Suprapubic skin (tissue), 4 donors: ENCODE measurements around the gene FAT2. TPM values are rescaled to one million over a fixed set of nuclear protein-coding genes. Genes with fewer than 3 reads are reported as not detected.

Source experiments
- DNase-seq, 2 donors: peaks; one replicate each; pipeline ENCODE4 v3.0.0-alpha.2; 2019; ENCODE audit warnings: low spot score in 2 of 2
- H3K27ac ChIP-seq: fragments of 200-600 bp; sonication (generic); one replicate; pipeline ENCODE4 v1.5.1; 2019
- H3K27me3 ChIP-seq: fragments of 200-600 bp; sonication (generic); one replicate; pipeline ENCODE4 v1.5.1; 2019
- H3K36me3 ChIP-seq: fragments of 200-600 bp; sonication (generic); one replicate; pipeline ENCODE4 v1.5.1; 2019
- H3K4me1 ChIP-seq: fragments of 200-600 bp; sonication (generic); one replicate; pipeline ENCODE4 v1.5.1; 2019
- H3K4me3 ChIP-seq: fragments of 200-600 bp; sonication (generic); one replicate; pipeline ENCODE4 v1.5.1; 2019; ENCODE audit warnings: mild to moderate bottlenecking
- H3K9me3 ChIP-seq: fragments of 200-600 bp; sonication (generic); one replicate; pipeline ENCODE4 v1.5.1; 2019
- EP300 ChIP-seq: sonication (generic); formaldehyde crosslinking; IDR thresholded peaks from one replicate; pipeline ENCODE4 v1.6.1; 2017; ENCODE audit warnings: antibody characterized with exemption
- POLR2A ChIP-seq, 2 donors: fragments of 450-650 bp; IDR thresholded peaks; one replicate each; pipeline ENCODE4 v1.6.1; 2017; ENCODE audit warnings: antibody characterized with exemption in 2 of 2, mild to moderate bottlenecking in 2 of 2, moderate library complexity in 2 of 2
- POLR2AphosphoS5 ChIP-seq, 3 donors: sonication (generic); formaldehyde crosslinking; IDR thresholded peaks; one replicate each; pipeline ENCODE4 v1.6.1; 2017; ENCODE audit warnings: antibody characterized with exemption in 3 of 3
- WGBS: methylation state at CpG from one replicate; pipeline ENCODE4 v1.1.5; 2018; 5-methylcytosine and 5-hydroxymethylcytosine counted together
- total RNA-seq, 4 donors: library from RNA; depleted of rRNA; stranded (reverse); fragments of >200 nt; gene quantifications; one replicate each; pipeline ENCODE4 v1.1.0, GENCODE V29; 2016
- TF ChIP-seq, protein P1 (sequence below), 2 donors: fragments of 200-600 bp in 1 of 2; fragments of 450-650 bp in 1 of 2; sonication (generic) in 1 of 2; IDR thresholded peaks; one replicate each; pipeline ENCODE4 v1.5.1; 2016 to 2019; ENCODE audit warnings: antibody characterized with exemption in 2 of 2, mild to moderate bottlenecking in 1 of 2, moderate library complexity in 1 of 2

Gene FAT2
- total RNA-seq, 4 donors from 2014 or later = 107 to 205 (median 164) TPM

DNA sequence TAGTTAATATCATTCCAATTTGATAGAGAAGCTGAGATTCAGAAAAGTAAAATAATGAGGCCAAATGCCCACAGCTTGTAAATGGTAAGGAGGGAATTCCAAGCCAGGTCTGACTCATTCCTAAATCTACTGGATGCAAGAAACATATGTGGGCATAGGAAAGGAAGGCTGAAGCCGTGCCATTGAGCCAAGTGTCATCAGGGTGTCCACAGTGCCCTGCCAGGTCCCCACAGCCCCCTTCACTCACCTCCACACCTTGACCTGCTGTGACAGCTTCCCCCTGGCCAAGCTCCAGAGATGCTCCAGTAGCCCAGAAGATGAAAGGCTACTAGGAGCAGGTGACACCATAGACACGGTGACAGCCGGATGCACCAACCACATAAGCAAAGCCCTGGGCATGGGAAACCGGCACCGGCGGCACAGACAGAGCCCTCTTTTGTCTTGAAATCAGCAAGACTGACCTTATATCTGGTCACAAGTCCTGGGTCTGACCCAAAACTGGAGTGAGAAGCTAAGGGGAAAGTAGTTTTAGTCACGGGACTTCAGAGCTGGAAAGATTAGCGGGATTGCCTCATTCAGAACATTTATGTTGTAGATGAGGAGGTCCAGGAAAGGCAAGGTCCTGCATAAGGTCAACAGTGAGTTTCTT is 20.1 kb upstream of the FAT2 start:
- Histone ChIP-seq H3K9me3 (no peaks in the 10 kb centered on the region), H3K4me1 (peaks cover 25% of the 10 kb centered on the region), H3K27me3 (no peaks in the 10 kb centered on the region), H3K36me3 (no peaks in the 10 kb centered on the region), H3K4me3 (no peak overlapping the region), H3K27ac (no peak overlapping the region)
- 79% methylated on average over 7 of the region's 8 CpGs for WGBS
- DNase-seq = no peak
- TF ChIP-seq POLR2A (IDR thresholded peaks at IDR 0.05) (no peak), POLR2AphosphoS5 (IDR thresholded peaks at IDR 0.05) (no peak), EP300 (no peak)
- TF ChIP-seq, protein P1, sequence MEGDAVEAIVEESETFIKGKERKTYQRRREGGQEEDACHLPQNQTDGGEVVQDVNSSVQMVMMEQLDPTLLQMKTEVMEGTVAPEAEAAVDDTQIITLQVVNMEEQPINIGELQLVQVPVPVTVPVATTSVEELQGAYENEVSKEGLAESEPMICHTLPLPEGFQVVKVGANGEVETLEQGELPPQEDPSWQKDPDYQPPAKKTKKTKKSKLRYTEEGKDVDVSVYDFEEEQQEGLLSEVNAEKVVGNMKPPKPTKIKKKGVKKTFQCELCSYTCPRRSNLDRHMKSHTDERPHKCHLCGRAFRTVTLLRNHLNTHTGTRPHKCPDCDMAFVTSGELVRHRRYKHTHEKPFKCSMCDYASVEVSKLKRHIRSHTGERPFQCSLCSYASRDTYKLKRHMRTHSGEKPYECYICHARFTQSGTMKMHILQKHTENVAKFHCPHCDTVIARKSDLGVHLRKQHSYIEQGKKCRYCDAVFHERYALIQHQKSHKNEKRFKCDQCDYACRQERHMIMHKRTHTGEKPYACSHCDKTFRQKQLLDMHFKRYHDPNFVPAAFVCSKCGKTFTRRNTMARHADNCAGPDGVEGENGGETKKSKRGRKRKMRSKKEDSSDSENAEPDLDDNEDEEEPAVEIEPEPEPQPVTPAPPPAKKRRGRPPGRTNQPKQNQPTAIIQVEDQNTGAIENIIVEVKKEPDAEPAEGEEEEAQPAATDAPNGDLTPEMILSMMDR (IDR thresholded peaks at IDR 0.05) = no peak

DNA sequence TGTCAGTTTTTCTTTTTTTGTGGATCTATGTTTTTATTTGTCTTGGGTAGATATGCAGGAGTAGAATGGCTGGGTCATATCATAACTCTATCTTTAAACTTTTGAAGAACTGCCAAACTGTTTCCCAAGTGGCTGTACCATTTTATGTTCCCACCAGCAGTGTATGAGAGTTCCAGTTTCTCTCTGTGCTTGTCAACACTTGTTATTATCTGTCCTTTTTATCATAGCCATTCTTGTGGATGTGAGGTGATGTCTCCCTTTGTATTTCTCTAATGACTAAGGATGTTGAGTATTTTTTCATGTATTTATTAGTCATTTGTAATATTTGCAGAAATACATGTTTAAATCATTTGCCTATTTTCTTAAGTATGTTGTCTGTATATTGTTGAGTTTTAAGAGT is 17.4 kb upstream of the FAT2 start:
- TF ChIP-seq EP300 = no peak
- no peak for TF ChIP-seq POLR2A (IDR thresholded peaks at IDR 0.05)
- TF ChIP-seq POLR2AphosphoS5 (IDR thresholded peaks at IDR 0.05) = no peak
- TF ChIP-seq, protein P1 (IDR thresholded peaks at IDR 0.05) = no peak
- no peak overlapping the region for H3K27ac ChIP-seq
- no peak overlapping the region for H3K4me3 ChIP-seq
- no peak for DNase-seq
- no peaks in the 10 kb centered on the region for H3K36me3 ChIP-seq
- H3K4me1 ChIP-seq = peaks cover 3% of the 10 kb centered on the region
- no peaks in the 10 kb centered on the region for H3K27me3 ChIP-seq
- no peaks in the 10 kb centered on the region for H3K9me3 ChIP-seq

DNA sequence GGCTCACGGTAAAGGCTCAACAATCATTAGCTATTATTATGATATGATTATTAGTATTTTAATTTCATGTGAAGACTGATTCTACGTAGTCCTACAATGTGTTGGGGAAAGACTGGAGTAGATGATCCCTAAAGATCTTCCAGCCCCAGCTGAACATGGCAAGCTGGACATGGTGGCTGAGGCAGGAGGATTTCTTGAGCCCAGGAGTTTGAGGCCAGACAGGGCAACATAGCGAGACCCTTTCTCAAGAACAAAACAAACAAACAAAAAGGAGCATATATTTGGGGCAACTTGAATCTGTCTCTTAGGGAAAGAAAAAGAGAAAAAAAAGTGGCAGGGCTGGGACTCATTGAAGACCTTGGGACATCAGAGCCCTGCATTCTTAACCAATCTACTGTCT is 16.2 kb upstream of the FAT2 start:
- 97% methylated on average over 3 of the region's 3 CpGs for WGBS
- DNase-seq = no peak

DNA sequence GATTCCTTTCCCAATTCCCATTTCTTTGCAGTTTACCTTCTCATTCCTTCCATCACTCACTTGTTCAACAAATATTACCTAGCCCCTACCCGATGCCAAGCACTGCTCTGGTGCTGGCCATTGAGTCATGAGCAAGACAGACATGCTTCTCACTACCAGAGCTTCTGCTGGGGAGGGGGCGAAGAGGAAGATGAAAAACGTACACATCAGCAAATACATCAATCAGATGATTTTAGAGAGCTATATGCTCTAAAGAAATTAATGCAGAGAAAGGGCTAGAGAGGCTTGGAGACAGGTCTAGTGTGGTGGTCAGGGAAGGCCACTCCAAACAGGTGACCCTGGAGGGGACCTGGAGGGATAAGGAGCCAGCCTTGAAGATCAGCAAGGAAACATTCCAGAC is 14.4 kb upstream of the FAT2 start:
- TF ChIP-seq POLR2AphosphoS5 (IDR thresholded peaks at IDR 0.05) (no peak), EP300 (no peak), POLR2A (IDR thresholded peaks at IDR 0.05) (no peak)
- TF ChIP-seq, protein P1 (IDR thresholded peaks at IDR 0.05) = no peak
- 76% methylated on average over 3 of the region's 3 CpGs for WGBS
- Histone ChIP-seq H3K27me3 (no peaks in the 10 kb centered on the region), H3K36me3 (no peaks in the 10 kb centered on the region), H3K4me3 (no peak overlapping the region), H3K9me3 (no peaks in the 10 kb centered on the region), H3K27ac (no peak overlapping the region), H3K4me1 (no peaks in the 10 kb centered on the region)
- DNase-seq = no peak

More for the DNA sequence above, 16.2 kb upstream of the FAT2 start:
- H3K36me3 ChIP-seq = no peaks in the 10 kb centered on the region
- H3K4me3 ChIP-seq = no peak overlapping the region
- no peaks in the 10 kb centered on the region for H3K9me3 ChIP-seq
- H3K27me3 ChIP-seq = no peaks in the 10 kb centered on the region
- no peaks in the 10 kb centered on the region for H3K4me1 ChIP-seq
- TF ChIP-seq POLR2AphosphoS5 (IDR thresholded peaks at IDR 0.05) (no peak), EP300 (no peak), POLR2A (IDR thresholded peaks at IDR 0.05) (no peak)
- TF ChIP-seq, protein P1 (IDR thresholded peaks at IDR 0.05) = no peak
- H3K27ac ChIP-seq = no peak overlapping the region

DNA sequence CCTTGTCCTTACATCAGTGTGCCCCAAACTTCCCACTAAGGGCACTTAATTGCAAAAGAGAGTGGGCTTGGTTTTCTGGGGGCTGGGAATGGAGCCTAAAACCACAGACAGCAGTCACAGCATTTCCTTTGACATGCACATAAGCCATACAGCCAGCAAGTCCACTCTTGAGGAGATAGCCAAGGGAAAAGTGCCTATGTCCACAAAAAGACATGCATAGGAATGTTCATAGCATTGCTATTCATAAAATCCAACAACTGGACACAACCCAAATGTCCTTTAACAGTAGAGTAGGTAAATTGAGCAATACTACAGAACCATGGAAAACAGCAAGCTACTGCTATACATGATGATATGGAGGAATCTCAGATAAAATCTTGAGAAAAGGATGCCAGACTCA is 11.7 kb upstream of the FAT2 start:
- Histone ChIP-seq H3K27ac (no peak overlapping the region), H3K9me3 (no peaks in the 10 kb centered on the region), H3K36me3 (no peaks in the 10 kb centered on the region), H3K4me3 (no peak overlapping the region), H3K4me1 (peaks cover 13% of the 10 kb centered on the region), H3K27me3 (no peaks in the 10 kb centered on the region)
- no peak for DNase-seq
- TF ChIP-seq EP300 (no peak), POLR2AphosphoS5 (IDR thresholded peaks at IDR 0.05) (no peak), POLR2A (IDR thresholded peaks at IDR 0.05) (no peak)
- TF ChIP-seq, protein P1 (IDR thresholded peaks at IDR 0.05) = no peak
